Dermis blood vessel endothelial cell (primary cell): ENCODE results near the gene PPFIBP2. TPM values are rescaled to one million over a fixed set of nuclear protein-coding genes. Genes with fewer than 3 reads are reported as not detected.
A peak's percentile ranks its signal among the peaks of the same experiment; 100 is the strongest.

Experiments used
- DNase-seq: peaks from one replicate; pipeline ENCODE4 v3.0.0; 2010
- total RNA-seq: library from RNA; depleted of rRNA; stranded (reverse); fragments of >200 nt; gene quantifications from 2 replicates; pipeline ENCODE4 v1.2.3, GENCODE V29; 2014

Gene PPFIBP2
- total RNA-seq, 1 donor from 2014 or later, result 3.2 TPM

DNA sequence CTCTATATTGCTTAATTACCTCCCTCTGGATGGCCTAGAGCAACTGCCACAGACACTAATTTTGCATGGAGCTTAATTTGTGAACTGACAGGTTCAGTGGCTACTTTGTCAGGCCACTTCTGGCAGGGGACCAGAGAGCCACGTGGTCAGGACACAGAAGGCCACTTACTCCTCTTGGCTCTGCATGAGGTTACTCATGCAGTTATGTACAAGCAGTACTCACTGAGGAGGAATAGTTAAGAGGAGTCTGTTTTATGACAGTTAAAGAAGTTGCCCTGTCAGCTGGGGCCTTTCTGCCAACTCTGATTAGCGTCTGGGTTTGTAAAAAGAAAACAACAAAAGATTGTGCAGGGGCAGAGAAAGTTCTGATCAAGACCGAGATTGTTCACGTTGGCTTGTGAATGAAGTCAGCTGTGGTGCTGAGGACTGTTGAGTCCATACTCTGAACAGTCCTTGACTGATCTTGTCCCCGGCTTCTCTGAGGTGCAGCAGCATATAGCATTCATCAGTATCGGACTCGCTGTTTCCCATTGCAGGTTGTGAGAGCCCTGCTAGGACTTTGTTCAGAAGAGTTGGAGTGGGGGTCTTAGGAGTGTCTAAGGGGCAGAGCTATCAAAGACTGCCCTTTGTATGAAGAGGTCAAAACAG is 41.4 kb downstream of the PPFIBP2 start:
- DNase-seq, result no peak

DNA sequence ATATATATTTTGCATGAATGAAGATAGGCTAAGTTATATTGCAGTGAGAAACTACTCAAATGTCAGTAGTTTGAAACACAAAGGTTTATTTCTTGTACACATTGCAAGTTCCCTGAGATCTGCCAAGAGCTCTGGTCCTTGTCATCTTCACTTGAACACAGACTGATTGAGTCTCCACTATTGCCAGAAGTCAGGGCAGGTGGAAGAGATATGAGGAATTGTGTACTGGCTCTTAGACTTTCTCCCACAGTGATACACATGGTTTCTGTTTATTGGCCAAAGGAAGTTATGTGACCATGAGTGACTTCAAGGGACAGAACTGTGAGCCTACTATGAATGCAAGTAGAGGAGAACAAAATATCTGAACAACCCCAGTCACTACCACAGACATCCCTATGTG is 44.2 kb downstream of the PPFIBP2 start:
- DNase-seq, result no peak

DNA sequence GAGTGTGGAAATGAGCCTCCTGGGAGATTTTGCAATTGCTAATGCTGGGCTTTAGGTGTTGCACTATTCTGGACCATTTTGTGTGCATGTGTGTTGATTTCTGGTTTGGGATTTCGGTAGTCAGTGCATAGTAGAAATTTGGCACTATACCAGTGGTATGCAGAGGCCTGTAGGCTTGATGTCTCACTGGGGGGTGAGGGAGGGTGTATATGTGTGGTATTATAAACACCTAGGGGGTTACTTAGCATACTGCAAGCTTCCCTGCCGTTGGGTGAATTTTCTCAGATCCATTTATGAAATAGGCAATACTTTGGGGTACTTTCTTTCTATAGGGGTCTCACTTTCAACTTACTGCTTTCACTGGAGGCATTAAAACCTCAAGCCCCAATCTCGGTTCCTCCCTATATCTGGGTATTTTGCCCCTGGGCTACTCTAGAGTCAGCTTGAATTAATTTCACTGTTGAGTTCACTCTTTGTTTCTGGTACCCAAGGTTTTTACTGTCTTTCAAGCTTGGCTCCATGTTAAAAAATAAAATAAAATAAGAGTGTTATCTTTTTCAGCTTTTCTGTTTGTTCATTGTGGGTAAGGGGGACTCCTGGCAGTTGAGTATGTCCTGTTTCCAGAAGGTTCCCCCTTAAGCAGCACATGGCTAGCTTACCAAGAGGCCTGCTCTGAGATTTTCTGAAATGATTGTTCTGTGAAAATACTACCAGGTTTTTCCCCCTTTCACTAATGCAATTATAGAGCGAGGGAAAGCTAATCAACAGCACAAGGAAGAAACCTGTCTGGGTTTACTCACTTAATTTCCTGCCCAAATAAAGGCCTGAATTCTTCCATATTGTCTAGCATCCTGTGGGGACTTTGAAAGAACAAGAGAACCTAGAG is 45.8 kb downstream of the PPFIBP2 start:
- no peak for DNase-seq

DNA sequence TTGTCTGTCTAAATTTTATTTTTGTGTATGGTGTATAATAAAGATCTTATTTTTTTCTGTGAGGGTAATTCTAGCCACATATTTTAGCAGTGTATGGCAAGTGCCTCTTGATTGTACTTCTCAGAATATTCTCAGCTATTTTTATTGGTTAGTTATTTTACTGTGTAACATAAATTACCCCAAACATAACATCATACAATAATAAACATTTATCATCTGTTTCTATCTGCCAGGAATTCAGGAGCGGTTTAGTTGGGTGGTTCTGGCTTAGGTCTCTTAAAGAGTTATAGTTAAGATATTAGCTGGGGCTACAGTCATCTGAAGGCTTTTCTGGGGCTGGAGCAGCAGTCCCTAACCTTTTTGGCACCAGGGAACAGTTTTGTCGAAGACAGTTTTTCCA is 47.8 kb downstream of the PPFIBP2 start:
- DNase-seq, result no peak

DNA sequence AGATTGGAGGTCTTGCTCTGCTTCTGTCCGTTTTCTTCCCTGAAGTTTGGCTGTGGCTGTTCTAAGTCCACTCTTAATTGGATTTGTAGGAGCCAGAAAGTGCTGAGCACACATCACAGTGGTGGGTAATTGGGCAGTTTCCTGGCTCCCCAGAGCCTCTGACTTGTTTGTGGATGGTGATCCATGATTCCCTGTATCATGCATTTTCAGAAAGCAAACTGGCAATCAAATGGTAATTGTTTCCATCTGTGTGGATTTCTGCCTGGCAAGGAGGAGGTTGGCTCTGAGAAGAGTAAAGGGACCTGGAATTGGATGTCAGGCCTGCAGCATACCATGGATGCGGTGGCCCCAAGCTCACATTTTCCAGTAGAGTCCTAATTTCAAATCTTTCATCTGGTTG is 49.5 kb downstream of the PPFIBP2 start:
- no peak for DNase-seq

DNA sequence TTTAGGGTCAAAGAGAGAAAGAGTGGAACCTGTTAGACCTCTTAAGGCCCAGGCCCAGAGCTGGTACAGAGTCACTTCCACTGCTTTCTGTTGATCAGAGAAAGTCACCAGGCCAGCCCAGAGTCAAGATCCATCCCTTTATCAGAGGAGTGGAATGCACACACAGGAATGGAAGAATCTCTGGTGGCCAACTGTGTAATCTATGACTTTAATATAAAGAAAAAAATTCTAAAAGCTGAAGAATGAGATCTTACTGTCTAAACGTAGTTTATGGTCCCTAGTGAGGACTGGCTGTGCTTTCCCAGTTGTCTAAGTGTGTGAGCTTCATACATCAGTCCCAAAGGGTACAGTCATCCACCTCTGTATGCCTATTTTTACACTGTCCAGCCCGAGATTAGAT is 51.0 kb downstream of the PPFIBP2 start:
- no peak for DNase-seq

DNA sequence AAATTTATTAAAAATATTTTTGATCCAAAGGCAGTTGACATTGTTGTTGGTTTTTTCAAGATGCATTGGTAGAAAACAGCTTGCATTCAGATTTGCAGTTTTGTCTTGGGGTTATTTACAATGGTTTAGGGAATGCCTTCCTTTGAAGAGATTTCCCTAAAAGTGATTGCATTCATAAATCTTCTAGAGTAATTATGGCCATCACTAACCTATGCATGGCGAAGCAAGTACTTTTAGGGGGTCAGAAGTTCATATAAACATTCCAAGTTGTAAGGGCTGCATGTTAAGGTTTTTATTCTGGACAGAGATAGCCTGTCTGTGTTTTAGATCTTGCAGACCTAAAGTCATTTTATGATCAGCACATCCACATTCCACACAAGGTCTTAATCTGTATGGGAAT is 53.5 kb downstream of the PPFIBP2 start:
- no peak for DNase-seq

DNA sequence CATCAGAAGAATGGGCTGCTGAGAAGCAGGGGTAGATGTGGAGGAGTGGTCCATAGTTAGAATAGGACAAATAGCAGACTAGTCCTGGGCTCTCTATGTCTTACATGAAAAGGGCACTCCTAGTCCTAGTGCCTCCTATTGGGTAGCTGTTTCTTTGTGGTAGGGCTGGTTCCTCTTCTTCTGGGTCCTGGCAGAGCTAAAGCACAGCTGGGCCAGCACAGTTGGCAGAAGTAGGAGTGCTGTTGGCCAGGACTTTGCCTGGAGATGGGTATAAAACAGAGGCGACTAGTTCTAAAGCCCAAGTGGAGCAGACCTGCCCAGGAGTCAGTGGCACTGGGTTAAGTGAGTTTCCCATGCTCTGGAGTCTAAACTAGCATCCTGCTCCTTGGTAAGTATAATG is 55.2 kb downstream of the PPFIBP2 start:
- DNase-seq, result no peak

DNA sequence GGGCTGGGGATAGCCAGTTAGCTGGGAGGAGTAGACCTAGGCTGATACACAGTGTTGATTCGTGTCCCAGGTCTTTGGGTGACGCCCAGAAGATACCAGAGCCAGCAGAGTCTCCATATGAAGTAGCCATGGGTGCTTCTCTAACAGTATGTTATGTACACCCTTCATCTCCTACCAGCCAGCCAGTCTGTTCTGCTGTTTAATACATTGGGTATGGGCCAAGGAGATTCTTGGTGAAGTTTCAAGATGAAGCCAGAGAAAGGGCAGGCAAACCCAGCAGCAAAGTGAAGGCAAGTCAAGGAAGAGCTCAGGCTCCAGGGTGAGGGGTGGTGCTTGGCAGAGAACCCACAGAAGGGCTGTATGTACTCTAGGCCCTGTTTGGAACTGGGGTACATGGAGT is 56.4 kb downstream of the PPFIBP2 start:
- DNase-seq, result no peak

DNA sequence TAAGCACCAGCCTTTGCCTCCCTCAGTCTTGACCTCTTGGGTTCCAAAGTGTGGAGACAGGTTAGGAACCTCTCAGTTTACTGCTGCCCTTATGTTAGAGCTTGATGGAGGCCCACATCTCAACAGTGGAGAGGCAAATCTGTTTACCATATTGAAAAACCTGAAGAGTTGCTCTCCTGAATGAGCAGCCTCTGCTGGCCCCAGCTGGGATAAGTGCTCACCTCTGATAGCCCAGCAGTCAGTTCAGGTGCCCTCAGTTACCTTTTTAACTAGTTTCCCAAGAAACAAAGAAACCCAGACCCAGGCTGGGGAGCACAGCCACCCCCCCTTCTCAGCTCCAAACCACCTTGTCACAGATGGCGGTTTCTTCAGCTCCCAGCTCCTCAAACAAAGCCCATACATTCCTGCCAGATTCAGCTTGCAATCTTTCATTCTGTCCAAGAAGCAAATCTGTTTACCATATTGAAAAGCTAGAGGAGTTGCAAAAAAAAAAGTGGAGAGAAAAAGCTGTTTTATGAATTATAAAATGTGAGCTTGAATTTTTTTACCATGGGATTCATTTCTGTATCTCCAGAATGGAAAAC is 57.2 kb downstream of the PPFIBP2 start:
- DNase-seq, result no peak

DNA sequence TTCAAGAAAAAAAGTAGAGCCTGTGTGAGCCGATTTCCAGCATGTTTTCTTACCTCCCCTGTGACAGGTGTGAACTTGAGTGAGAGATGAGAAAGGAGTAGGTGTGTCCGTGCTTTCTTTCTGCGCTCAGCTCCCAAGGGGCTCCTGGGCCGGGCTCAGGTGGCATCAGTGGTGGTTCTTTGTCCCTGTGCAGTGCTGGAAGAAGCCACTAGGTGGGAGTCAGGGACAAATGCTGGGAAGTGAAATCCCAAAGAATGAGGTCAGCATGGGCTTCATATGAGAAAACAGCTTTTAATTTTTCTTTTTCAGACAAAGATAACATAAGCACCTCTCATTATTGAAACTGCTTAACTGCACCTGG is 57.8 kb downstream of the PPFIBP2 start:
- peak; percentile 86 for DNase-seq

DNA sequence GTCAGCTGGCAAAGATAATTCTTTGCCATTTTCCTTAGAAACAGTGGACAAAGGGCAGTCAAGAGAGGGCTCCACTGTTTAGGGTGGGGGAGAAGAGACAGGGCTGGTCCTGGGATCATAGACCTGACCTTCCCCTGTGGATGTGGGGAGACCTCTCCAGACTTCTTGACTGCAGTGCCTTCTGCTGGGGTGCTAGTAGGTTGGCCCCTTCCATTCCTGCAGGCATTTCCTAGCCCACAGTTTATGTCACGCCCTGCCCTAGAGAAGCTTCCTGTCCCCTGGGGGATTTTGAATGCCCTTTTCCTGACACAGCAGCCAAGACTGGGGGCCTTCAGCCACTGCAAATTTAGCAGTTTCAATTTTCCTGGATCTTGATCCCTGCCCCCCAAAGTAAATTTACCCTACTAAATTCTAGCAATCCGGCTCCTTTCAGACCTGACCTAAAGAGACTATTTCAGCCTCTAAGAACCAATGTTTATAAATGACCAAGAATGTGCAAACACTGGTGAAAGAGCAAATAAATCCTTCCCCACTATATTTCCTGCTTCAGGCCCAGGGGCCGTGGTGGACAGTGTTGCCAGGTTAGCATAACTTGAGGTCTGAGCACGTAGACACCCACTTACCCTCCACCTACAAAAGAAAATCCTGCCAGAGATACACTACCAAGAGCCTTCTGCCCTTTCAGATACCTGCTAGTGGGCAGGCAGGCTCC is 58.4 kb downstream of the PPFIBP2 start:
- peak; percentile 15 for DNase-seq

DNA sequence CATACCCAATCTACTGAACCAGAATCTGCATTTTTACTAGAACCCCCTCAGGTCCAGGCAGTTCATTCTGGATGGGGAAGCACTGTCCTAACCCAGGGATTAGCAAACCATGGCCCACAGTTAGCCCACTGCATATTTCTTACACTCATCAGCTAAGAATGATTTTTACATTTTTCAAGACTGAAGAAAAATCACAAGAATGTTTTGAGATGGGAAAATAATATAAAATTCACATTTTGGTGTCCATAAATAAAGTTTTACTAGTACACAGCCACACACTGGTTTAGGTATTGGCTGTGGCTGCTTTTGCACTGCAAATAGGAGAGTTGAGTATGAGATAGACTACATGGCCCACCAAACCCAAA is 59.4 kb downstream of the PPFIBP2 start:
- DNase-seq, result no peak

DNA sequence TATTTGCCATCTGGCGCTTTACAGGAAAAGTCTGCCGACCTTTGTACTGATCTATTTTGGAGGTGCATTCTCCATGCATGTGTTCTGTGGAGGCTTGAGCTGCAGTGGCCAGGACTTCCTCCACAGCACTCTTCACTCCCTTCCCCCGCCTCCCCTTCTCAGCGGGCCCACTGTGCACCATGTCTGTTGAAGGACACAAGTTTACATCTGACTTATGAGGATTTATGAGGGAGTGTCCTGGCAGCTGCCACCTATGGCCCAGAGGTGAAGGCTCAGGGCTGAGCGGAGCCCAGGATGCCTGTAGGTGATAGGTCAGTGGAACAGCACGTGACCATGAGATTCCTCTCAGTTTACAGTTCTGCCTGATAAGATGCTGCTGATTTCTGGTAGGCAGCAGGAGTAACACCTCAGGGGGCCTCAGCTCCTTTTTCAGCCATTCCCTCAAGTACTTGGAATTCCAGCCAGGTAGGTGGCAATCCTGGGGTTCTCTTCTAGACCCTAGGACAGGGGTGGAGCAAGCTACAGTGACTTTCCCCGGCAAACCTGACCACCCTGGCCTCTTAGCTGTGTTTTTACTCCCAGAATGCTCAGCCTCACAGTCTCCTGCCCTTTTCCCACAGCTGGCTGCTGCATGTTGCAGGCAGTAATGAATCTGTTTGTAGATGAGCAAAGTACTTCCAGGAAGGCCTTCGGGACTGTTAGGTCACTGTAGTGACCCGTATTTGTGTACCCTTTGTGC is 59.9 kb downstream of the PPFIBP2 start:
- DNase-seq, result no peak

DNA sequence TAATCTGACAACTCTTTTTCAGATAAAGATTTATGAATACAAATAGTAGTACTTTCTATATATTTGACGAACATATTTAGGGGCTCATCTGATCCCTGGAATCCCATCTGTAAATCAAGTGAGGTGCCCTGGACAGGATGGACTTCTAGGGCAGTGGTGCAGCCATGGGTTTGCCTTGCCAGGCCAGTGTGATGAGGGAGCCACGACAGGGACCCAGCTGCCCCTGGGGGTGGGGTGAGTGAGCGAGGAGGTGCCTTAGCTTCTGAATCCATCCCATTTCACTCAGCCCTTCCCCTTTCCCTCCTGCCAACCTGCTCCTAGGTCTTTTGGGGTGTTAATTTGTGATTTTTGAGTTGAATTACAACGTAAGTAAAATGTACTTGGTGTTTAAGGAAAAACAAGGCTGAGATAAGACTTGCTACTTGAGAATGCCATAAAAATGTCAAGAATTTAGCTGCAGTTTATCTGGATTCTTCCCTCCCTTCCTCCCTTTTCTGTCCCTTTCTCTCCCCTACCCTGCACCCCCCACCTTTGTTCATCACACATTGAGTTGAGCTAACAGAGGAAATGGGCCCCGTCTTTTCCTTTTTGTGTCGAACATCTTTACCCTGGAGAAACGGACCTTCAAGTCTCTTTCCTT is 60.8 kb downstream of the PPFIBP2 start:
- no peak for DNase-seq

DNA sequence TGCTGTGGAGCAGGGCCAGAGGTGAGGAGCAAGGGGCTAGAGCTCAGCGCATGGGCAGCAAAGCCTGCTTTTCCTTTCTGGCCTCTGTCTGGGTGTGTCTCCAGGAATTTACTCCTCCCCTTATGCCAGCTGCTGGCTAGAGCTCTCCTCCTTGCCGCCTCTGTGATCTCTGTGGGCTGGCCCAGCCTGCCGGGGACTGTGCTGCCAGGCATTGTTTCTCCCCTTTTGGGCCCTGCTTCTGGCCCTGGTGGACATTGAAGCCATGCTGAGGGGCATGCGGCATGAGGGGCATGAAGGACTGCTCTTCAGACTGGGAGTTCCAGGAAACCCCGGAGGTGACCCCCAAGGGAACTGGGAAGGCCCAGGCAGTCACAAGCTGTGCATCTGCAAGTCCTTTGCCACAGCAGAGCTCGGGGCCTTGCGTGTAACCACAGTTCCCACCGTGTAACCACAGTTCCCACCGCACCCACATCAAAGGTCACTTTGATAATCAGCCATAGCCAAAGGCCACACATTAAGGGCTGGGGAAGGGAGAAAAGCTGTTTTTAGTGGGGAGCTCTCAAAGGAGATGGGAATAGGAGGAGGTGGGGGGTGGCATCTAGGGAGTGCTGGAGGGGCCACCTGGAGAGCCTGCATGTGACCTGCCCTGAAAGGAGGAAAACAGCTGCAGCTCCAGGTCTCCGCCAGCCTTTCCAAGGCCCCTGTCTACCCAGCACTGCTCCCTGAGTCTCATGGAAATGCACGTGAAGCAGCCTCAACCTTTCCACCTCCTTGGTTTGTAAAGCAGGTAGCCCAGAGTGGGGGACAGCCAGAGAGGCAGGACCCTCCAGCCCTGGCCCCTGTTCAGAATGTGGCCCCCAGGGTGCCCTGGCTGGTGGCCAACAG is 62.3 kb downstream of the PPFIBP2 start:
- no peak for DNase-seq

DNA sequence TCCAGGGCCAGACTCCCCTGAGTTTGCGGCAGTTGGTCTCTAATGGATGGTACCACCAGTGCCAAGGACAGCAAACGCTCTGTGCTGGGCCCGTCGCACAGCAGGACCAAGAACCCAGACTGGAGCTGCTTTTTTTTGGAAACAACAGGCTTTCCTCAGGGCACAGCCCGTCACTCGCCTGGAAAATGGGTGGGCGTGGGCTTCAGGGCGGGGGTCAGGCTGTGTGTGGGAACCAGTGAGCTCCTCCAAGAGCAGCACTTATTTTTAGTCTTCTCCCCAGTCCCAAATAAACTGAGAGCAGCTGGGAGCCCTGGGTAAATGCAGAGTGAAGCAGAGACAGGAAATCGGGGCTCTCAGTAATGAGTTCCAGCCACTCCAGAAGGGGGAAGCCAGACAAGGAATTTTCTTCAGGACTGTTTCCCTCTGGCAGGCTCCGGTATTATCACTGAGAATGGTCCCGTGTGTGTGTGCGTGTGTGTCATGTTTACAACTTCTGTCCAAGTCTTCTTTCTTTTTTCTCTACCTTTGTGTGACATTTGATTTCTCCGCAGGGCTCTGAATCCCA is 63.0 kb downstream of the PPFIBP2 start:
- peak; percentile 25 for DNase-seq

DNA sequence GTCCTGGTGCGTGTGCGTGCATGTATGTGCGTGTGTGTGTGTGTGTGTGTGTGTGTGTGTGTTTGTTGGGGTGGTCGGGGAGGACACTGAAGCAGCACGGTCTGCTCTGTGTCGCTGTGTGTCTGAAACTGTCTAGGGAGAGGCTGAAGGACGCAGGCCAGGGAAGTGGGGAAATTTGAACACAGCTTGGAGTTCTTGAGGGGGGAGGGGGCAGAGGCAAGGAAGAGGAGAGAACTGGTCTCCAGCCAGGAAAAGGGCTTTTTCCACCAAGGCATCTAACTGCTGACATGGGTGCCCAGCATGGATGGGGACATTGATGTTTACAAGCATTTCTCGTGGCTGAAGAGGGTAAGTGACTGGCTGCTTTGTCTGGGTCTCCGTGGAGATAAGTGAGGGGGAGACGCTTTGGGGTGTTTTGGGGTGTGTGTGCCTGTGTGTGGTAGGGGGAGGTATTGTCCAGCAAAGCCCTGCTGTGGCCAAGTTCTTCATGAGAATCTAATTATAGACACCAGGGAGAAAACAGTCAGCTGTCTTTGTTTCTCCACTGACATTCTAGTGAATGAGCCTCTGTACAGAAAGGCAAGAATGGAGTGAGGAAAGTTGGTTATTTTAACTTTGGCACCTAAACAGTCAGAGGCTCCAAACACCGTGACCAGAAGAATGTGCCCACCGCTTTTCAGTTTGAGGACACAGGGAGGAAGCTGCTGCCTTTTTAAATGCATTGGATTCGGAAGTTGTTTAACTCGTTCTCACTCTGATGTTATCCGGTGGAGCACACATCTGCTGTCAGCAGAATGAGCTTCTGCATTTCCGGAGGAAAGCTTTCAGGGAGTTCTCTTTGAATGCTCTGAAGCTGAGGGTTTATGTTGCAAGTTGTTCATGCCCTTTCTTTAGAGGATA is 63.7 kb downstream of the PPFIBP2 start:
- DNase-seq, result peak; percentile 60

DNA sequence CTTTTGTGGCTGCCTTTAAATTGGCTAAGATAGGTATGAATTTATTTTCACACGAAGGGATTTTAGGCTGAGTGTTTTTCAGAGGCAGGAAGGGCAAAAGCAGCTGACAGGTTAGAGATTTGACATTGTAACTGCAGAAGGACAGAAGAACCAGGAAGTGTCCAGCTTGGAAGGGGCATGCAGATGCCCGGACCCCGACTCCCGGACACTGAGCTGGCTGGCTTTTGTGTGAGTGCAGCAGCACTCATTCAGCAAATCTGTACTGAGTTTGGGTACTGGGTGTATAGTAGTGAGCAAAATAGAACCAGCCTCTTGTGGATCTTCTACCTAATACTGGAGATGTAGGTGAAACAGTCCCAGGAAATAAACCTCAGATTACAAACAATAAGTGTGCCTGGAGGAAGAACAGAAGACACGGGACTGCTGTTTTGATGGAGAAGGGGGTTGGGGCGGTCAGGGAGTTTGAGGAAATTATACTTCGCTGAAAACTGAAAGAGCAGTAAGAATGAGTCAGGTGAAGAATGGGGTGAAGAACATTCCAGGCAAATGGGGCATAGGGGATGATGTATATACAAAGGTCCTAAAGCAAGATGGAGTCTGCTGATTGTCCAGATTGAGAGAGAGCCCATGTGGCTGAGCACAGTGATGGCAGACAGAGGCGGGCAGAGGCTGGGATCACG is 64.6 kb downstream of the PPFIBP2 start:
- DNase-seq, result no peak
